Measurements from ENCODE around the gene GOLM1. TPM values are rescaled to one million over a fixed set of nuclear protein-coding genes. Genes with fewer than 3 reads are reported as not detected.

The GOLM1 gene
- total and polyA plus RNA-seq, 2 donors (not counting 3 experiments of a cell fraction or from before 2014, with no cell fraction given) = 49.8 to 108 TPM

GRCh38 chr9:86096386-86096785 is 3.0 kb downstream of the GOLM1 start:
- Histone ChIP-seq H3K4me1 (ENCODE audit: control insufficient read depth, extremely low read depth, insufficient read depth, low read length) (peaks cover 26% of the 10 kb centered on the region), H3K79me2 (ENCODE audit: control insufficient read depth, insufficient read depth, low read length) (peaks cover 68% of the 10 kb centered on the region), H4K20me1 (replicated peaks; ENCODE audit: control insufficient read depth, extremely low read depth, insufficient read depth, low read length) (no peaks in the 10 kb centered on the region), H3K4me2 (ENCODE audit: insufficient read depth, low read length) (no peak overlapping the region), H3K9me3 (replicated peaks; ENCODE audit: control insufficient read depth, insufficient read depth, low read length) (no peaks in the 10 kb centered on the region), H3K27ac (ENCODE audit: insufficient read depth, low read depth, low read length) (no peak overlapping the region), H3K9me1 (replicated peaks; ENCODE audit: control insufficient read depth, extremely low read depth, insufficient read depth, low read length) (no peaks in the 10 kb centered on the region), H3K9ac (replicated peaks; ENCODE audit: extremely low read depth, insufficient read depth, low read length) (no peak overlapping the region), H2AFZ (ENCODE audit: low read depth, low read length) (no peak overlapping the region), H3K4me3 (replicated peaks in 1 of 3; ENCODE audit: insufficient read depth in 1 of 3, low read depth in 1 of 3, low read length in 3 of 3) (no peak overlapping the region), H3K36me3 (ENCODE audit: control insufficient read depth in 2 of 2, extremely low read depth in 1 of 2, insufficient read depth in 2 of 2, low read length in 2 of 2) (no peaks in the 10 kb centered on the region), H3K27me3 (ENCODE audit: control insufficient read depth in 2 of 2, insufficient read depth in 2 of 2, low read length in 2 of 2) (no peaks in the 10 kb centered on the region)
- dilution Hi-C loops (cut with MboI; ENCODE audit: extremely low pct_ligation_motif_present, low sequenced_read_pairs) (no loop called here), intact Hi-C loops (cut with micrococcal nuclease) (loop anchor here (5.0 kb wide), 1 partner anchor 354 kb away; the partner anchor contains the start of gene AGTPBP1)
- FAIRE-seq = no peak
- TF ChIP-seq MYC (IDR thresholded peaks at IDR 0.05; ENCODE audit: low read depth, low read length) = no peak
- DNase-seq (ENCODE audit: low read depth, low spot score) = no peak
- ChIA-PET POLR2A (no interaction called here), CTCF (interaction anchor here (0.7 kb wide), 1 partner anchor 15 kb away, joined by 3 read pairs; no protein-coding TSS in a partner anchor)
- no TSS peak for BruUV-seq (replicated peaks)

- Histone ChIP-seq H2AFZ (ENCODE audit: low read depth, low read length) (peak overlapping the region; percentile 23), H4K20me1 (replicated peaks; ENCODE audit: control insufficient read depth, extremely low read depth, insufficient read depth, low read length) (no peaks in the 10 kb centered on the region), H3K27ac (ENCODE audit: insufficient read depth, low read depth, low read length) (peak overlapping the region; percentile 45), H3K4me3 (replicated peaks in 1 of 3; ENCODE audit: insufficient read depth in 1 of 3, low read depth in 1 of 3, low read length in 3 of 3) (no peak overlapping the region), H3K79me2 (ENCODE audit: control insufficient read depth, insufficient read depth, low read length) (peaks cover 72% of the 10 kb centered on the region), H3K4me2 (ENCODE audit: insufficient read depth, low read length) (peak overlapping the region; percentile 65), H3K36me3 (ENCODE audit: control insufficient read depth in 2 of 2, extremely low read depth in 1 of 2, insufficient read depth in 2 of 2, low read length in 2 of 2) (peaks cover 0 to 3% of the 10 kb centered on the region in 2 experiments), H3K9me1 (replicated peaks; ENCODE audit: control insufficient read depth, extremely low read depth, insufficient read depth, low read length) (no peaks in the 10 kb centered on the region), H3K27me3 (ENCODE audit: control insufficient read depth in 2 of 2, insufficient read depth in 2 of 2, low read length in 2 of 2) (no peaks in the 10 kb centered on the region), H3K9me3 (replicated peaks; ENCODE audit: control insufficient read depth, insufficient read depth, low read length) (no peaks in the 10 kb centered on the region), H3K4me1 (ENCODE audit: control insufficient read depth, extremely low read depth, insufficient read depth, low read length) (peaks cover 22% of the 10 kb centered on the region), H3K9ac (replicated peaks; ENCODE audit: extremely low read depth, insufficient read depth, low read length) (no peak overlapping the region)
- FAIRE-seq (peak; percentile 91), DNase-seq (ENCODE audit: low read depth, low spot score) (peak; percentile 59)
- TF ChIP-seq GATA2 (IDR thresholded peaks at IDR 0.05; ENCODE audit: insufficient read depth, insufficient read length, low read depth, low read length) = no peak
- TF ChIP-seq CTCF (IDR thresholded peaks at IDR 0.05; ENCODE audit: extremely low read depth in 1 of 2, insufficient read depth in 1 of 2, low read depth in 1 of 2, low read length in 2 of 2) = no peak
- TF ChIP-seq POLR2A (IDR thresholded peaks at IDR 0.05; ENCODE audit: low read depth, low read length) = no peak
- intact Hi-C loops (cut with micrococcal nuclease) (no loop called here), dilution Hi-C loops (cut with MboI; ENCODE audit: extremely low pct_ligation_motif_present, low sequenced_read_pairs) (no loop called here)
- CTCF ChIA-PET = no interaction called here
- POLR2A ChIA-PET = no interaction called here
- no TSS peak for BruUV-seq (replicated peaks)
Measured at GRCh38 chr9:86093788-86094555, 5.4 kb downstream of the GOLM1 start.
